MV-4-11 (cell line): ENCODE results near the gene KANK3.
"Not testable (repeated sequence)": the region's sequence is repeated elsewhere in the genome, so short reads cannot be mapped to it uniquely, and the experiment has no call there.

Experiments
- DNase-seq: peaks from one replicate; lab custom pipeline; 2025; lab: John Stamatoyannopoulos, UW

KANK3 gene

DNA sequence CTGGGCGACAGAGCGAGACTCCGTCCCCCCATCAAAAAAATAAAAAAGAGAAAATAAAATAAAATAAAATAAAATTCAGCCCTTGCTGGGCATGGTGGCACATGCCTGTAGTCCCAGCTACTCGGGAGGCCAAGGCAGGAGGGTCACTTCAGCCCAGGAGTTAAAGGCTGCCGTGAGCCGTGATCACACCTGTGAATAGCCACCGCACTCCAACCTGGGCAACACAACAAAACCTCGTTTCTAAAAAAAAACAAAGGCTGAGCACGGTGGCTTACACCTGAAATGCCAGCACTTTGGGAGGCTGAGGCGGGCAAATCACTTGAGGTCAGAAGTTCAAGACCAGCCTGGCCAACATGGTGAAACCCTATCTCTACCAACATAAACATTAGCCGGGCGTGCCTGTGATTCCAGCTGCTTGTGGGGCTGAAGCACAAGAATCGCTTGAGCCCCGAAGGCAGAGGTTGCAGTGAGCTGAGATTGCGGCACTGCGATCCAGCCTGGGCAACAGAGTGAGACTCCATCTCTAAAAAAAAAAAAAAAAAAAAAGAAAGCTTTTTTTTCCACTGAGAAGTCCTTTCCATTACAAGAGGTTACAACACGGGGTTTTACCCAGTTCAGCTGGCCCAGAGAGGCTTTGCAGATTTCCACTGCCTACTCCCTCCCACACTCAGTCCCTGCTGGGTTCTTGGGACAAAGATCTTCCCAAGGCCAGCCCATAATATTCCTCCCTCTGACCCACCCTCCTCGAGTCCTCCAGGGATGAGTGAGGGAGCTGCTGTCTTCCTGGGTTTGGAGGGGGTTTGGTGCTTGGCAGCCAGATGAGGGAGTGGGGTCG, 27.3 kb upstream of the KANK3 start:
- no peak for DNase-seq

- DNase-seq = no peak
Measured at GRCh38 chr19:8367327-8368001, 24.4 kb upstream of the KANK3 start.

DNA sequence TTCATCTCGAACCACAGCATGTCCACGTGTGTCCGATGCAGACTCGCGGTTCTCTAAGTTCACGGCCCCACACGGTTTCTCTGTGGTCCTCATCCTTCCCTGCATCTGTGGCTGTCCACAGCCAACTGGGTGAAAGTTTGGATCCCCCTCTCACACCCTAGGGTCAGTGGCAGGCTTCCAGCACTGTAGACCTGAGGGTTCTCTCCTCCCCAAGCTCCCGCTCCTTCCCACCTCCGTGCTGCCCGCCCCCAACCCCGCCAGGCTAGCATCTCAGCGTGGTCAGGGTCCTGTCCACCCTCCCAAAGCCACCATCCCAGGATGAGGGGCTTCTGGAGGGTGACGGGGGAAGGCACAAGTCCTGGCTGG, 23.9 kb upstream of the KANK3 start:
- DNase-seq = no peak

- DNase-seq = no peak
Measured at GRCh38 chr19:8366121-8366581, 23.1 kb upstream of the KANK3 start.

GRCh38 chr19:8363803-8364771, 21.0 kb upstream of the KANK3 start, which contains the start of gene ANGPTL4:
Gene ANGPTL4, plus strand, starts transcription at chr19:8364155. Its CDS starts 167 bp downstream, at chr19:8364322.
- no peak for DNase-seq

- peak; percentile 72 for DNase-seq
Measured at GRCh38 chr19:8361921-8362793, 19.1 kb upstream of the KANK3 start.

DNA sequence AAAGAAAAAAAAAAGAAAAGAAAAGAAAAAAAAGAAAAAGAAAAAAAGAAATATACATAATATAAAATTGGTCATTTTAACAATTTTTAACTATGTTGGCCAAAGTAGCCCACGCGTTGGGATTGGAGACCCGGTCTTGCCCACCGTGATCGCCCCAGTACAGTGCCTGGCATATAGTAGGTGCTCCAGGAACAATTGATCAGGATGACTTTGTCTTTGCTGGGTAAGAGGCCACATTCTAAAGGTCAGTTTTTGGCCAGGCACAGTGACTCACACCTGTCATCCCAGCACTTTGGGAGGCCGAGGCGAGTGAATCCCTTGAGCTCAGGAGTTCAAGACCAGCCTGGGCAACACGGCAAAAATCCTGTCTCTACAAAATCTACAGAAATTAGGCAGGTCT, 17.1 kb upstream of the KANK3 start:
- DNase-seq = no peak

- no peak for DNase-seq
Measured at GRCh38 chr19:8358948-8359347, 15.9 kb upstream of the KANK3 start.

DNA sequence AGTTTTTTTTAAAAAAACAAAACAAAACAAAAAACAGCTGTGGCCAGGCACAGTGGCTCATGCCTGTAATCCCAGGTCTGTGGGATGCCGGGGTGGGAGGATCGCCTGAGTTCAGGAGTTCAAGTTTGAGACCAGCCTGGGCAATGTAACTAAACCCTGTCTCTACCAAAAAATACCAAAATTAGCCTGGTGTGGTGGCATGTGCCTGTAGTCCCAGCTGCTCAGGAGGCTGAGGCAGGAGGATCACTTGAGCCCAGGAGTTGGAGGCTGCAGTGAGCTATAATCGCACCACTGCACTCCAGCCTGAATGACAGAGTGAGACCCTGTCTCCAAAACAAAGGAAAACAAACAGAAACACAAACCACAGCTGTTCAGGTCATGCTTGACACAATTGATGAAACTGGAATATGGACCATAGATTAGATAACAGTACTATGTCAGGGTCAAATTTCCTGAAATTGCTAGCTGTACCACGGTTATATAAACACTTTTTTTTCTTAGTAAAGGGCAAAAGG, 14.0 kb upstream of the KANK3 start:
- DNase-seq = no peak

GRCh38 chr19:8355631-8356402, 12.8 kb upstream of the KANK3 start:
- DNase-seq = peak; percentile 83

GRCh38 chr19:8352845-8353244, 9.8 kb upstream of the KANK3 start:
- not testable (repeated sequence) for DNase-seq

GRCh38 chr19:8352134-8352827, 9.2 kb upstream of the KANK3 start:
- DNase-seq = no peak

DNA sequence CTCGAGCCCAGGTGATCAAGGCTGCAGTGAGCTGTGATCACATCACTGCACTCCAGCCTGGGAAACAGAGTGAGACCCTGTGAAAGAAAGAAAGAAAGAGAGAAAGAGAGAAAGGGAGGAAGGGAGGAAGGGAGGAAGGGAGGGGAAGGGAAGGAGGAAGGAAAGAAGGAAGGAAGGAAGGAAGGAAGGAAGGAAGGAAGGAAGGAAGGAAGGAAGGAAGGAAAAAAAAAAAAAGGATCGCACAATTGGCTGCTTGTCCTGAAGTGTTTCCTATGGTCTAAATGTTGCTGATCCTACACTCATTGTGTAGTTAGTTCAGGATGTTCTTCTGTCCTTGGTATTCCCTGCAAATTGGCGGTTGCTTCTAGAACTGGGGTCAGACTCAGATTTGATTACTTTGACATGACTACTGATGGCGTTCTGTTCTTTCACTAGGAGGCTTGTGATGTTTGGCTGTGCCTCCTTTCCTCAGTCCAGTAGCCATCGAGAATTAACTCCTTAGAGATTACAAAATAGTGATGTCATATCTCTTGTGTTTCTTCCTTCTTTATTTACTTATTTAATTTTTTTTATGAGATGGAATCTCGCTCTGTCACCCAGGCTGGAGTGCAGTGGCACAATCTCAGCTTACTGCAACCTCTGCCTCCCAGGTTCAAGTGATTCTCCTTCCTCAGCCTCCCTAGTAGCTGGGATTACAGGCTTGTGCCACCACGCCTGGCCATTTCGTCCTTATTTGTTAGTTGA, 6.7 kb upstream of the KANK3 start:
- not testable (repeated sequence) for DNase-seq

DNA sequence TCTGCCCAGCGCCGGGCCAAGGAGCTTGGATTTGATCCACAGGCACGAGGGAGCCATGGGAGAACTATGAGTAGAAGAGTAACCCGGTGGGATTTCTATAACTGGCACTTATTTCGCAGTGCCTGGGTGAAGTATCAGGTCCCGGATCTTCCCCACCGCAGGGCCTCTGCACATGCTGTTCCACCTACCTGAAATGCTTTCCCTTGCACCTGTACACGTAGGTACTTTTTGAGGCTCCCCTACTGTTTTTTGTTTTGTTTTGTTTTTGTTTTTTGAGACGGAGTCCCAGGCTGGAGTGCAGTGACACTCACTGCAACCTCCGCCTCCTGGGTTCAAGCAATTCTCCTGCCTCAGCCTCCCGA, 402 bp upstream of the KANK3 start:
- DNase-seq = no peak

DNA sequence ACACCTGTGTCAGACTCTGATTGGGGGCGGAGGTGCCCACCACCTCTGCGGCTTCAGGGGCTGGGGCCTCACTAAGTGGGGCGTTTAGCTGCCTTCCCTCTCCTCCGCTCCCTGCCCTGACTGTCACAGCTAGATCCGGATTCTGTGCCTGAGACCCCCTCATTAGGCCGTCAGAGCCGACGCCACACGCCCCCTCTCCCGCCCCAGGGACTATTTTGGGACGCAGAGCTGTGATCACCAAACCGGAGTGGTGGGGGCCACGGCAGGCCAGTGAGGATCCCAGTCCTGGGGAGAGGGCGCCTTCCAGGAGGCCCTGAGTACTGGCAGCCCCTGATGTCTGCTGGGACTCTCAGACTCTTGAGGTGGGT, 762 bp downstream of the KANK3 start:
- DNase-seq = no peak

GRCh38 chr19:8341504-8341903, 1.6 kb downstream of the KANK3 start:
- not testable (repeated sequence) for DNase-seq

DNA sequence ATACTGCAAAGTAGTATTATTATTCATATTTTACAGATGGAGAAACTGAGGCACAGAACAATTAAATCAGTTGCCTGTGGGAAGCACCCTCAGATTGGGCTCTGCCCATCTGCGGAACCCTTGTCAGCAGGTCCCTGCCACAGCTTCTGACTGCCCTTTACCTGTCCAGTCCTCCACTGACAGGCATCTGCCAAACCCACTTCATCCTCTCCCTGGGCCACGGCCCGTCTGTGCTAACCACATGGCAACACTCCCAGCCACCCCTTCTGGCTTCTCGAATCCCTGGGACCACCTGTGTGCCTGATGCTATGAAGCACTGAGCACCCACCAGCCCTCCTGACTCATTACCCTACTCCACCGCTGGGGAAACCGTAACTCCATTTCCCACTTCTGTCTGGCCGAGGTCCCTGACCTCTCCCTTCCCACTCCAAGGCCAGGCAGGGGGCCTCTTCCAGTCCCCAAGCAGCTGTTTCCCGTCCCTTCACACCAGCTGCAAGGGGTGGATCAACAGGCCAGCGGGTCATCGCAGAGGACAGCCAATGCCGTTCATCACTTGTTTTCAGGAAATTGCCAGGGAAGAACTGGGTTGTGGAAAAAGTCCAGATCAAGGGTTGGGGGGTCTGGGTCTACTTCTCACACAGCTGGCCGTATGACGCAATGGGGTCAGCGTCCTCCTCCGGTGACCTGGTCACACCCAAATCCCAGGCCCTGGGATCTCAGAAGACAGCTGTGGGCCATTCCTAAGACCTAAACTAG, 2.5 kb downstream of the KANK3 start:
- DNase-seq = peak; percentile 17

GRCh38 chr19:8338835-8339234, 4.2 kb downstream of the KANK3 start:
- no peak for DNase-seq
